Panc1 (cell line): ENCODE results near the gene GNAO1.

Experiments
- CTCF ChIP-seq: fragments of 450-650 bp; IDR thresholded peaks from 2 replicates; pipeline ENCODE4 v1.5.1; 2017; ENCODE audit warnings: mild to moderate bottlenecking
- POLR2AphosphoS5 ChIP-seq: IDR thresholded peaks from 2 replicates; pipeline ENCODE4 v1.6.1; 2012; ENCODE audit warnings: mild to moderate bottlenecking, low read depth, low read length, moderate library complexity
- REST ChIP-seq, 2 experiments: IDR thresholded peaks; 2 replicates each; pipeline ENCODE4 v1.6.1; 2011 to 2012; ENCODE audit warnings: low read depth in 2 of 2, control low read depth in 1 of 2, low read length in 1 of 2, mild to moderate bottlenecking in 1 of 2, moderate library complexity in 1 of 2; ENCODE audit not compliant: insufficient read depth in 1 of 2
- SIN3A ChIP-seq: IDR thresholded peaks from 2 replicates; pipeline ENCODE4 v1.6.1; 2012; ENCODE audit warnings: low read depth, mild to moderate bottlenecking, low read length, moderate library complexity, borderline replicate concordance; ENCODE audit not compliant: insufficient read depth
- TCF7L2 ChIP-seq: IDR thresholded peaks from 2 replicates; pipeline ENCODE4 v1.6.1; 2011; ENCODE audit warnings: mild to moderate bottlenecking, low read depth, low read length, inconsistent platforms

- TF ChIP-seq CTCF (no peak), POLR2AphosphoS5 (no peak), SIN3A (no peak), TCF7L2 (no peak), REST (IDR thresholded peaks at IDR 0.05; ENCODE audit: insufficient read depth in 1 of 2, low read depth in 2 of 2, low read length in 1 of 2) (no peak)
Observed at GRCh38 chr16:56282451-56282850, 91.2 kb downstream of the GNAO1 start.
